GM21360 (cell line): ENCODE results near the gene CEP112.

Experiments used
- ATAC-seq: cut with Tn5 transposase; IDR thresholded peaks from one replicate; pipeline ENCODE4 v1.9.1; 2021; ENCODE audit warnings: mild to moderate bottlenecking, moderate library complexity; ENCODE audit not compliant: unreplicated experiment

The CEP112 gene

DNA sequence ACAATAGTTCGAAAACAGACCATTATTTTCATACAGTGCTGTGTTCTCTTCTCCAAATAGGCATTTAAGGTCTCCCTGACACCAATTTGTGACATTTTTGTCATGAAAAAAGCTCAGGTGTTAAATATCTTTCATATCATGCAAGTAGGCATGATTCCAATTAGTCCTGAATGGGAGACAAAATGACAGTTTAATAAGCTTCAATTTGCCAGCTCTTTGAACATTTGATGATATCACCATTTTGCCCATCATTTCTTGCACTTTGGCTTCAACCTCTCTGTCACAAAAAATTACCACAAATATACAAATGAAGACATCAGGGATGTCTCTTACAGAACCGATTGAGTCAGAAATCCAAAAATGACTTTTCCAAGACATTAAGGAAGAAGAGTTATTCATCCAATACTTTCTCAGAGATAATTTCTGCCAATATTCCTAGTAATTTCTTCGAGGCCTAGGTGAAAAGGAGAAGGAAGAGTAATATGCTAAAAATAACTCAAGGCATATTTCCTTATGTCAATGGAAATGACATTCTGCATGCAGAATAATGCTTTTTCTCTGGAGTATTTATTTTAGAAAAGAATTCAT, 298.1 kb downstream of the CEP112 start:
- ATAC-seq: no peak

DNA sequence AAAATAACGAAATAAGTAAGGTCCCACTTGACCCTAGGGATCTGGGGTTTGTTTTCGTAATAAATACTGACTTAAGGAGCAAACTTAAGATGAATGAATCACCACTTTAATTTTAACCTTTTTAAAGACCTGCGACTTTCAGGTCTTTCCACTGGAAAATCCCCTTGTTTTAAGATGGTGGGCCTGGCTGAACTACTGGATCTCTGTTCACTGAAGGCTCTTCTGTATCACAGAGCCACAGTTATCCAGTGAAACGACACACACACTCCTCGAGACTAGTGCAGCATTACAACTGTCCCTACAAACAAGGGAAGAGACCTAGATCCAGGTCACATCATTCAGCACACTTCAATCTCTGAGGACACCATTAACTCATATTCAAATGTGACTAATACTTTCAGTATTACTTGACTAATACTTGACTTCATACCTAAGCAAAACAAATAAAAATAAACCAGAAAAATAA, 299.0 kb downstream of the CEP112 start:
- peak; percentile 79 for ATAC-seq

DNA sequence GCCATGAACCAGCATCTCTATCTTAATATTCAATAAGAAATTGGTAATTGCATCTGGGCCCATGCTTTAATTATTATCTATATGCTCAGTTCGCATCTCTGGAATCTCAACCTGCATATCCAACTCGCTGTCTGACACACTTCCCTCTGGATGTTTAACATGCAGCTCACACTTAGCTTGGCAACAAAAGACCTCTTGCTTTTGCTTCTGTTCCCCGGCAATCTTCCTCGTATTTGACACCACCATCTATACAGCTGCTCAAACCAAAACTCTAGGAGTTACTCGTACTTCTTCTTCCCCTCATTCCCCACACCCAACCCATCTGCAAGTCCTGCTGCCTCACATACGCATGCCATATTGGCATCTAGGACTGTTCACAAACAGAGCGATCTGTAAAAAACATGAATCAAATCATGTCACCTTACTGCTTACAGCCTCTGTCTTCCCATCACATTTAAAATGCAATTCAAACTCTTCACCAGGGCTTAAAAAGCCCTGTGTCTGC, 300.6 kb downstream of the CEP112 start:
- no peak for ATAC-seq

DNA sequence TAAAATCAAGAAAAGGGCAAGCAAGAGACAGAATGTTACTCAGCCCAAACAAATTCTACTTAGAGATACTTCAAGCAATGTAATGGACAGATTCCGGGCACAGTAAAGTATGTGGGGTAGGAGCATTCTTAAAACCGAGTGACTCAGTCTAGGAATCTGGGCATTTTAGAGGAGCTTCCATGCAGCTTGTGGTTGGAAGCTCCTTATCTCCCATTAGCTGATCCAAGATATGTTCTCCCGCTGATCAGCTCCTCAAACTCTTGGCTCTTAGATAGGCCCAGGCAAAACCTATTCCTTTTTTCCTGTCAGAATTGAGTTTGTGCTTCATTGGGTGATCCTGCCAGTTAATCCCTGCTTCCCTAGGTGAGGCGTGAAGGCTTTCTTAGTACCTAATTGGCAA, 303.3 kb downstream of the CEP112 start:
- ATAC-seq: no peak

DNA sequence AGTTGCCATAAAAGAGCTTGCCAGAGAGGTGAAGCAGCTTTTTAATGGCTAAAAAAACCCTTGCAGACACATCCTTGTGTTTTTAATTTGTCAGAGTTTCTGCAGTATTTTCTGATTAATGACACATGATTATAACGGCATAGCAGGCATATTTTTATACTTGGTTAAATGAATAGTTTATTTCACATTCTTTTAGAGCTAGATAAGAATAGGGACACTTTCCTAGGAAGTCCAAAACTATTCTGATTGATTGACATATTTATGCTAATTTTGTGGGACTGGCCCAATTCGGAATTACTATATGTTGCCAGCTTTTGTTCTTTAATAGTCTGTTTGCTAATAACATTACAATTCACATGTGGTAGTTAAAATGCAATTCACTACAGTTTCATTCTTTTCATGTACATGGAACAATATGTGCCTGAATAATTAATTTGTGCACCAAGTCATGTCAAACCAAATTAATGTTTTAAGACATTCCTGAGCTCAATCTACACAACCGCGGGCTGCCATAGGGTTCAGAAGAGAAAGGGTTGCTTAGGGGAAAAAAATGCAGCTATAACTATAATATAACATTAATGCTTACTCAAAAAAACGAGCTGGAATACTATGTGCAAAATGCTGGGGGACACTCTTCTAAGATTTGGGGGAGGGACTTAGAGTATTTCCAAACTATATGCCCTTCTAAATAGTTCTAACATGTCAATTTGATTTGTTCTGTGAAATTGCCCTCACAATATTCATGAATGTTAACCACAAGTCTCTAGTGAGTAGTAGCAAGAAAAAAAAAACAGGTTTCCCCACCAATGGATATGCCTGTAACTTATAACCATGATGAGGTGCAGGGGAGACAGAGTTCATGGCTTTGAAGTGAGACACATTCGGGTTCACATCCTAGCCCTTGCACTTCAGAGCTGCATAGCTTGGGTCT, 305.4 kb downstream of the CEP112 start:
- no peak for ATAC-seq

DNA sequence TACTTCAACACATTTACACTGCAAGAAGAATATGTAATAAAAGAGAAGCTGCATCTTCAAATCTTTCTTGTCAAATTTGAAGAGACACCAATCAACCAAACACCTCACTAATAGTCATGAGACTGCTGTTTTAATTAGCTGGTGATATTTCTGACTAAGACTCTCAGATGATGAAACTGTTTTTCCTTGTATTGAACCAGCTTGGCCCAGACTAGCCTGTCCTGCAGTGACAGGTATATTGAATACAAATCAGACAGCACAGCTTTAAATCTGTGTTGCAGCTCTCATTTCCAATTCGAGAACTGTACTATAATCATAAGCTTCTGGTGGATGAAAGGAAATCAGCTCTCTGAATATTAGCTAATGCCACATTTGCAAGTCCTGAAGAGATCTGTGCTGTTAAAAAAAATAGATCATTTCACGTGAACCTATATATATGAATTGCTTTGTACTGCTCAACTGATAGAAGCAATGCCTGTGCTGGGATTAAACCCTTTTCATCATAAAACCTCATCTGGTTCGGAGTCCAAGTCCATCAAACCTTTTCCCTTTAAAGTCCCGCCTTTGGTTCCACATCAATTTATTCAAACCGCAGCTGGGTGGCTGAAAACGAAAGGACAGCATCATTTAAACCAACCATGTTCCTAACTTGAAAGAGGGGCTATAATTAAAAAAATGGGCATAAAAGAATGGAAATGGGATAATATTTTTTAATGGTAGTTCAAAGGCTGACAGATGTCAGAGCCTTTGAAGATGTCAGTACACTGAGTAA, 306.2 kb downstream of the CEP112 start:
- no peak for ATAC-seq

DNA sequence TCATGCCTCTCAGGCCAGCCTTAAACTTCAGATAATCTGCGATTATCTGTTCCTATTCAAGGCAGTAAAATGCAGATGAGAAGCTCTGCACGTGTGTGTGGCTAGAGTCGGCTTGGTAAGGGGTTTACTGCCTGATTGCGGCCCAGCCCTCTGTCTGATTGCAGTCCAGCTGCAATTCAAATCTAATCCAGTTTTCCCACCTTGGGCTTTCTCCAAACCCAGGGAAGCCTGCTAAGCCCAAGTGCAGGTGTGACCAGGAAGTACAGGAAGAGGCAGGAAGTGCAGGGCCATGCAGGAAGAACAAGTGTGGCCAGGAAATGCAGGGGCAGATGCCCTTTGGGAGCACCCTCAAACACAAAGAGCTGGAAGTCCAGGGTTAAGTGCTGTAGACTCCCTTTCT, 314.9 kb downstream of the CEP112 start:
- ATAC-seq: no peak

DNA sequence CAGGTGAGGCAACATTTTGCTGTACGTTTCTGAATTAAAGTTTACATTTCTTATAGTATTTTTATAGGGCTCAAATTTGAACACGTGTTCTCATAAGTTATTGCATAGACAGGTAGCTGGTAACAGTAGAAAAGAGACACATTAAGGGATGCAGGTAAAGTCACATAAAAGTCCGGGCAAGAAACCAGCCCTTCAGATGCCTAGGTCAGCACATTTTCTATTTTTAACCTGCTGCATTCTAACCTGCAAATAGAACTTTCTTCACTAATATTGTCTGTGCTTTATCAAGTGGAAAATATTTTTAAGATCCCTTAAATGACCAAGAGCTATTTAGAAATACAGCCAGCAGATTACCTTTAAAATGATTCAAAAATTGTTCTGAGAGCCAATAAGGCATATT, 323.1 kb downstream of the CEP112 start:
- no peak for ATAC-seq

DNA sequence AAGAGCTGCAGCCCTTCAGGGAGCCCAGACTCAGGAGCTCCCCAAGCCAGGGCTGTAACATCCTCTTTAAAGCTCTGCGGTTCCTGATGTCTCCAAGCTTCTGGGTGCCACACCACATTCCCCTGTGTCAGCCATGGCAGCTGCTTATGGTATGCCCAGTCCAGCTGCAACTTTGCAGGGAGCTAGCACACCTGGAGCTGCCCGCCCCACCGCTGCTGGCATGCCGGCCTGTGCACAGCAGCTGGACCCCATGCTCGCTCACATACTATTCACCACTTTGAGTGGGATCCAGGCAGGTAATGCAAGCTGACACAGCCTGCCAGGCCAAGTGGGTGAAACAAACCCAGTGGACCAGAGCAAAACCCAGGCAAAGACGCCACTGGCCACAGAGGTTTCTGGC, 324.9 kb downstream of the CEP112 start:
- ATAC-seq: no peak

DNA sequence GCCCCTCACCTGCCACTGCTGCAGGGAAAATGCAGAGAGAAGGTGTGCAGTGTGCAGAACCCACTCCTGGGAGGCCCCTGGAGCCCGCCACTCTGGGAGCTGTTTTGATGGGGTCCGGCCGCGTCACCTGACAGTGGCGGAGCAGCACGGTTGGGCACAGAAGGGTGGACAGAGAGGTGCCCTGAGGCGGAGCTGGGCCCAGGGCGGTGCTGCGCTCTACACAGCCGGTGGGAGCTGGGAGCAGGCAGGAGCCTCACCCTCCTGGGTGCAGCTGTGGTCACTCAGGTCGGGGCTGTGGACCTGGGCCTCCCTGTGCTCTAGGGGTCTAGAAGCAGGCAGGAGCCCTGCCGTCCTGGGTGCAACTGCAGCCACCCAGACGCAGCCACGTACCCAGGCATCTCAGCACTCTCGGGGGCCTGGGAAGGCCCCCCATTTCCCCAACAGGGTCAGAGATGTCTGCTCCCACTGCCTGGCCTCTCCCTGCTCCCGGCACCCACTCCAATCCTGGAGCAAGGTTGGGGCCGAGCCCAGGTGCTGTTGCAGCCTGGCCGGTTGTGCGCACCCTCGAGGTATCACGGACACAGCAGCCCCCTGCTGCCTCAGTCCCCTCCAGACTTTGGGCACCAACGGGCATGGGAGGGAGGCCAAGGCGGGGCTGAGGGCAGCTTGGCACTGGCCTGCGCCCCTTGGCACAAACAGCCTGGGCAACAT, 326.1 kb downstream of the CEP112 start:
- no peak for ATAC-seq

DNA sequence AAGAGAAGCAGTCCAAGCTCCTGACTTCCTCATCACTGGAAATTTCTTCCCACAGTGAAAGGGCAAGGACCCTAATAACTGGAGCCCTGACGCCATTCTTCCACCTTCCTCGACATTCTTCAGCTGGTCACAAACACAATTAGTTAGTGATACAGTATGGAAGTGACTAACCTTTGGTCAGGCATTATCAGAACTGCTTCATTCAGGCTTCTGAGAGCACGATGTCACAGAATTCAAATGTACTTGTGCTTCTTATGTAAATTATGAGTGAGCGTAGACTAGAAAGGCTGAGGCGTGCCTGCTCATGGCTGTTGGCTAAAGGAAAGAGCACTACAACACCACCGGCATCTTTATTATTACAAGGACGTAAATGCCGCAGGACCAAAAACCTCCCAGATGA, 327.5 kb downstream of the CEP112 start:
- ATAC-seq: no peak

DNA sequence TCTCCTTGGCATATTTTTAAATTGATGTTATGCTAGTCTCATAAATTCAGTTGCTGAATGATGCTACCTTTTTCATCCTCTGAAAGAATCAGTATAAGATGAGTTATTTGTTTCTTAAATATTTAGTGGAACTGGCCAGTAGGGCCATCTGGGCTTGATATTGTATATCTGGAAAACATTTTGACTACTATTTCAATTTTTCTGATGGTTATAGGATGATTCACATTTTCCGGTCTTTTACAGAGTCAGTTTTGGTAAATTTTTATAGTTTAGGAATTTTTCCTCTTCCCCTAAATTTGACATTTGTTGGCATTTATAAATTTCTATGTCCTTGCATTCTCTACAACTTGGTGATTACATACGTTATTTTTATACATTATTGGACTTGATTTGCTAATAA, 334.2 kb downstream of the CEP112 start:
- no peak for ATAC-seq

DNA sequence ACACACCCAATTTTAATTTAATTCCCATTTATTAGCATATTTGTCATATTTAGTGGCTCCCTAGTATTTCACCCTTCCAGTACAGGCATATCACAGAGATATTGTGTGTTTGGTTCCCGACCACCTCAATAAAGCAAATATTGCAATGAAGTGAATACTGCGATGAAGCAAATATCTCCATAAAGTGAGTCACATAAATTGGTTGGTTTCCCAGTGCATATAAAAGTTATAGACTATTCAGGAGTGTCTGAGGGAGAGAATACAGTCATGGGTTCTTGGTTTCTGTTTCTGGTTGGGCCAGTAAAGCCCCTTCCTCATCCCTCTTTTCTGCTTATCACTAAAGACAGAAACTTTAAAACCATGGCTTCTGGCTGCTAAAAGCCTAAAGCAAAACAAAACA, 335.1 kb downstream of the CEP112 start:
- ATAC-seq: no peak

DNA sequence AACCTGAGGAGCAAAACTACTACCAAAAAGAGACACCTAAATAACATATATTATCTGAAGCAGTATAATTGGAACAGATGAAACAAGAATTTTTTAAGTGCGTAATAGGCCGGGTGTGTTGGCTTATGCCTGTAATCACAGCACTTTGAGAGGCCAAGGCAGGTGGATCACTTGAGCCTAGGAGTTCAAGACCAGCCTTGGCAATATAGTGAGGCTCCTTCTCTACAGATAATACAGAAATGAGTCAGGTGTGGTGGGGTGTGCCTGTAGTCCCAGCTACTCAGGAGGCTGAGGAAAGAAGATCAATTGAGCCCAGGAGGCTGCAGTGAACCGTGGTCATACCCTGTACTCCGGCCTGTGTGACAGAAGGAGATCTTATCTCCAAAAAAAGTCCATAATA, 336.3 kb downstream of the CEP112 start:
- no peak for ATAC-seq

DNA sequence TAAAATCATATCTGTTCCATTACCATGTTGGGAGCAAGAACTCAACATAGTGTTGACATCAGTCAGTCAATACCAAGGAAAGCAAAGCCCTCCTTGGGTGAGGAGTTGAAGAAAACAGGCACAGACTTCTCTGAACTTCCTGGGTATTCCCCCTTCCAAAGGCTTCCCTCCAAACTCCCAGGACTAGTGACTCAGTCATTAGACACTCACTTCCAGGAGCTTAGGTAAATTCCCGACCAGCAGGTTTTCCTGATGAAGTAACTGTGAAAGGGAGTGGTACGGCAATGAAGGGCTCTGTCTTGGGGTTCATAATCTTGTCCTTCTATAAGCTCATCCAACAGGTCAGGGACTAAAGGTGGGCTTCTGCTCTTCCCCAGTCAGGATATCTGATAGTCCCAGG, 336.7 kb downstream of the CEP112 start:
- no peak for ATAC-seq

DNA sequence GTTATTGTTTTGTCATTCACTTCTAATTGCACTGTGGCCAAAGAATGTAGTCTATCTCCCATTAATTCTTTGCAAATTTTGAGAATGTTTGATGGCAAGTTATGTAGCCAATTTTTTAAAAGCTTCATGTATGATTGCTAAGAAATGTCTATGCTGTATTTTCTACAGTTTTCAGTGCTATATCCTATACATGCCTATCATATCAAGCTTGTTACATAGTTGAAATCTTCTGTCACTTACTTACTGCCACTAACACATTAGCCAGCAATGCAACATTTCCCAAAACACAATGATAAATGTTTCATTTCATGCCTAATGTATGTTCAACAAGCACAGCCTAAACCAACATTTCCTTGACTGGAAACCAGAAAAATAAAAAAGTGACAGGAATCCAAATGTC, 338.1 kb downstream of the CEP112 start:
- ATAC-seq: no peak

DNA sequence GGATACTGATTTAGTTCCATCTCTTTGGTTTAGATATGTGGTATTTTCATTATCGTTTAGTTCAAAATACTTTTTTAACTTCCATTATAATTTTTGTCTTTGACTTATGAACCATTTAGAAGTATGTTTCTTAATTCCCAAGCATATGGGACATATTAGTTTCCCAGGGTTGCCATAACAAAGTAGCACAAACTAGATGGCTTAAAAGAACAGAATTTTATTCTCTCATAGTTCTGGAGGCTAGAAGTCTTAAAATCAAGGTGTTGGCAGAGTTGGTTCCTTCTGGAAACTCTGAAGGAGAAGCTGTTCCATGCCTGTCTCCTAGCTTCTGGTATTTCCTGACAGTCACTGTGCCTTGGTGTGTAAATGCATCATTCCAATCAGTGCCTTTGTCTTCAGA, 339.0 kb downstream of the CEP112 start:
- ATAC-seq: no peak

DNA sequence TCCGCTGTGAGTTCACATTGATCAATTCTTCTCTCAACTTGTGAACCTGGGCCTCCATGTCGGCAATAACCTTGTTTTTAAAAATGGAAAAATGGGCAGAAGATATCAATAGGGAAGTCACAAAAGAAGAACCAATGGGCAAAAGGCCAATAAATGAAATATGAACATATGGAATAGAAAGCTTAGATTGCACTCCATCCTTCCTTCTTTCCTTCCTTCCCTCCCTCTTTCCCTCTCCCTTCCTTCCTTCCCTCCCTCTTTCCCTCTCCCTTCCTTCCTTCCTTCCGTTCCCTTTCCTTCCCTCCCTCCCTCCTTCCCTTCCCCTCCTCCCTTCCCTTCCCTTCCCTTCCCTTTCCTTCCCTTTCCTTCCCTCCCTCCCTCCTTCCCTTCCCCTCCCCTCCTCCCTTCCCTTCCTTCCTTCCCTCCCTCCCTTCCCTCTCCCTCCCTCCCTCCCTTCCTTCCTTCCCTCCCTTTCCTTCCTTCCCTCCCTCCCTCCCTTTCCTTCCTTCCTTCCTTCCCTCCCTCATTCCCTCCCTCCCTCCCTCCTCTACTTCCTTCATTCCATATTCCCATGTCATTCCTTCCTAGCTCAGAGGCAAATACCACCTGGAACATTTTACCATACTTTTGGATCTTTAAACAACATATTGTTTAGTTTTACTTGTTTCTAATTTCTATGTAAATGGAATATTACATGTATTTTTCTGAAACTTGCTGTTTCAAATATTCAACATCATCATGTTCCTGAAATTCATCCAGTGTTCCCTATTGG, 339.8 kb downstream of the CEP112 start:
- ATAC-seq: no peak

DNA sequence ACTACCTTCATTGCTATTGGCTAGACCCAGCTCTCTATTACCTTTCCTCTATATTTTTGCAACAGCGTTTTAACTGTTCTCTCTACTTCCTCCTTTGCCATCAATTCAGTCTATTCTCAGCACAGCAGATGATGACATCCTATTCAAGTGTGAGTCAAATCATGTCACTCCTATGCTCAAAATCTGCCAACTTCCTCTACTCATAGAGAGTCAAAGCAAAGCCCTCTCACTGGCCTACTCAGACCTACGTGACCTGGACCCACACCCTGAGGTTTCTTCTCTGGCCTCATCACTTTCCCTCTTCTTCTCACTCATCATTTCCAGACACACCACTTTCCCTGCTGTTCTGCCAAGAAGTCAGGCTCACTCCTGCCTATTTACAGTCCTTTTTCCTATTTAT, 341.4 kb downstream of the CEP112 start:
- ATAC-seq: peak; percentile 73

DNA sequence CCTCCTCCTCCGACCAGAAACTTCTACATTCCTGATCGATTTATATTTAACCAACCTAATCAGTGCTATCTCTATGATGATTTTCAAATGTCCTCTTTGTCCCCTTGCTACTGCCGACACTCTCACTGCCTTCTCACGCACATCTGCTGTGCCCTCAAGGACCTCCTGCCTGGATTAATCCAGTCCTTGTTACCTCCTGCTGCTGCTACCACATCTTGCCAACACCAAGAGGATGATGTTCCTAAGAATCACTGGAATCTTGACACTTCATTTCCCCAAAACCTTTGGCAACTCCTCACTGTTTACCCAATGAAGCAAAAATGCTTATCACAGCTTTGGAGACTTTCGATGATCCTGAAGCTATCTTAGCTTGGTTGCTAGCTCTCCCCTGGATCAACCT, 343.2 kb downstream of the CEP112 start:
- ATAC-seq: no peak
